HCT116 (cell line): ENCODE data around the gene DLX3. TPM values are rescaled to one million over a fixed set of nuclear protein-coding genes. Genes with fewer than 3 reads are reported as not detected.

ENCODE experiments used
- ATAC-seq: fragments of 200-7000 bp; cut with Tn5 transposase; 2 replicates; pipeline ENCODE4 v1.9.1; 2020; ENCODE audit warnings: mild to moderate bottlenecking, moderate library complexity
- BruUV-seq: library from RNA; stranded (reverse); fragments of 400-500 nt; replicated peaks from 2 replicates; lab custom pipeline; 2021; lab: Mats Ljungman, UMichigan
- CTCF ChIA-PET: fragments of 300-600 bp; sonication (Branson Sonifier 250); formaldehyde crosslinking; loops from one replicate; lab custom pipeline; 2021; ENCODE audit warnings: antibody characterized with exemption; lab: Charles Lee
- POLR2A ChIA-PET: fragments of 300-600, 350-600 bp; sonication (Branson Sonifier 250); formaldehyde crosslinking; loops from one replicate; lab custom pipeline; 2021; ENCODE audit warnings: antibody characterized with exemption; lab: Charles Lee
- RAD21 ChIA-PET, 2 experiments: fragments of 300-600 bp; sonication (Branson Sonifier 250); formaldehyde crosslinking; loops; one replicate each; lab custom pipeline; 2023; ENCODE audit warnings: low total read pairs in 2 of 2; ENCODE audit not compliant: uncharacterized antibody in 2 of 2, unreplicated experiment in 2 of 2, low non-redundant PET in 1 of 2; lab: Charles Lee
- DNase-seq: peaks from one replicate; pipeline ENCODE4 v3.0.0-alpha.2; 2010; ENCODE audit warnings: low read depth, low spot score
- H2AFZ ChIP-seq: fragments of 200-600 bp; shearing (Covaris generic), sonication (generic); 2 replicates; pipeline ENCODE4 v1.6.1; 2017; ENCODE audit warnings: low read depth, mixed run types, mixed read lengths, antibody characterized with exemption, low read length; ENCODE audit not compliant: poor library complexity, severe bottlenecking
- H3K27ac ChIP-seq: 2 replicates; pipeline ENCODE4 v1.5.1; 2012; ENCODE audit warnings: low read depth, low read length
- H3K27me3 ChIP-seq: fragments of 200-600 bp; sonication (generic); 2 replicates; pipeline ENCODE4 v1.6.1; 2016; ENCODE audit warnings: mixed run types, low read length, mixed read lengths; ENCODE audit not compliant: insufficient read depth
- H3K36me3 ChIP-seq, 2 experiments: fragments of 200-500 bp in 1 of 2; fragments of 200-600 bp in 1 of 2; sonication (Bioruptor generic) in 1 of 2; sonication (generic) in 1 of 2; 2 replicates each; pipeline versions ENCODE4 v1.5.1 to v1.6.1; 2014 to 2016; ENCODE audit warnings: low read length in 2 of 2, inconsistent platforms in 1 of 2, mixed read lengths in 1 of 2, mixed run types in 1 of 2; ENCODE audit not compliant: insufficient read depth in 2 of 2, control insufficient read depth in 1 of 2
- H3K4me1 ChIP-seq, 2 experiments: fragments of 200-600 bp in 1 of 2; sonication (generic) in 1 of 2; 2 replicates each; pipeline versions ENCODE4 v1.5.1 to v1.6.1; 2012 to 2017; ENCODE audit warnings: low read length in 2 of 2, inconsistent platforms in 1 of 2, mild to moderate bottlenecking in 1 of 2, mixed read lengths in 1 of 2, mixed run types in 1 of 2, moderate library complexity in 1 of 2; ENCODE audit not compliant: insufficient read depth in 2 of 2, control insufficient read depth in 1 of 2
- H3K4me2 ChIP-seq: fragments of 200-600 bp; sonication (generic); 2 replicates; pipeline ENCODE4 v1.6.1; 2017; ENCODE audit warnings: mixed run types, low read length, mixed read lengths
- H3K4me3 ChIP-seq, 2 experiments: fragments of 200-600 bp in 1 of 2; sonication (generic) in 1 of 2; replicated peaks in 1 of 2; 2 replicates each; pipeline ENCODE4 v1.5.1; 2011 to 2016; ENCODE audit warnings: low read length in 2 of 2, control low read depth in 1 of 2, low read depth in 1 of 2, mild to moderate bottlenecking in 1 of 2, mixed read lengths in 1 of 2, mixed run types in 1 of 2
- H3K79me2 ChIP-seq: fragments of 200-600 bp; sonication (generic); 2 replicates; pipeline ENCODE4 v1.6.1; 2017; ENCODE audit warnings: mild to moderate bottlenecking, mixed run types, low read length, moderate library complexity, mixed read lengths; ENCODE audit not compliant: insufficient read depth
- H3K9ac ChIP-seq: fragments of 200-600 bp; sonication (generic); 2 replicates; pipeline ENCODE4 v1.6.1; 2016; ENCODE audit warnings: low read length, mixed read lengths
- H3K9me2 ChIP-seq: fragments of 200-600 bp; sonication (generic), shearing (Covaris generic); 2 replicates; pipeline ENCODE4 v1.6.1; 2017; ENCODE audit warnings: mixed run types, mild to moderate bottlenecking, moderate library complexity; ENCODE audit not compliant: insufficient read depth
- H3K9me3 ChIP-seq, 2 experiments: fragments of 200-500 bp in 1 of 2; fragments of 200-600 bp in 1 of 2; sonication (Bioruptor generic) in 1 of 2; sonication (generic) in 1 of 2; 2 replicates each; pipeline ENCODE4 v1.6.1; 2014 to 2017; ENCODE audit warnings: low read length in 2 of 2, mixed read lengths in 2 of 2, inconsistent platforms in 1 of 2, low read depth in 1 of 2, mild to moderate bottlenecking in 1 of 2, mixed run types in 1 of 2, moderate library complexity in 1 of 2; ENCODE audit not compliant: control insufficient read depth in 1 of 2, insufficient read depth in 1 of 2
- H4K20me1 ChIP-seq: fragments of 200-600 bp; sonication (generic), shearing (Covaris generic); 2 replicates; pipeline ENCODE4 v1.6.1; 2017; ENCODE audit warnings: mixed run types, mild to moderate bottlenecking, moderate library complexity; ENCODE audit not compliant: insufficient read depth
- CBX3 ChIP-seq: IDR thresholded peaks from 2 replicates; pipeline ENCODE4 v1.6.1; 2012; ENCODE audit warnings: low read depth
- EGR1 ChIP-seq: IDR thresholded peaks from 2 replicates; pipeline ENCODE4 v1.6.1; 2012; ENCODE audit warnings: low read depth
- ELF1 ChIP-seq: IDR thresholded peaks from 2 replicates; pipeline ENCODE4 v1.6.1; 2012; ENCODE audit warnings: low read depth, borderline replicate concordance
- EZH2 ChIP-seq: fragments of 200-600 bp; sonication (generic); IDR thresholded peaks from 2 replicates; pipeline ENCODE4 v1.6.1; 2017; ENCODE audit warnings: antibody characterized with exemption, mixed run types
- EZH2phosphoT487 ChIP-seq: fragments of 200-600 bp; IDR thresholded peaks from 2 replicates; pipeline ENCODE4 v1.6.1; 2018; ENCODE audit warnings: antibody characterized with exemption, borderline replicate concordance
- POLR2AphosphoS5 ChIP-seq: IDR thresholded peaks from 2 replicates; pipeline ENCODE4 v1.6.1; 2011; ENCODE audit warnings: mild to moderate bottlenecking, low read depth, low read length, moderate library complexity
- REST ChIP-seq: IDR thresholded peaks from 2 replicates; pipeline ENCODE4 v1.6.1; 2012; ENCODE audit warnings: low read depth
- SRF ChIP-seq: IDR thresholded peaks from 2 replicates; pipeline ENCODE4 v1.6.1; 2012; ENCODE audit warnings: low read depth
- ZNF274 ChIP-seq: fragments of 200-500 bp; sonication (Bioruptor generic); IDR thresholded peaks from 2 replicates; pipeline ENCODE4 v1.6.1; 2014; ENCODE audit warnings: mild to moderate bottlenecking, low read depth, low read length, inconsistent platforms
- intact Hi-C: fragments of 100-400 bp; cut with micrococcal nuclease; formaldehyde crosslinking; loops from 2 replicates; pipeline ENCODE4 v1.10.0; 2022
- total RNA-seq: library from RNA; stranded (reverse); gene quantifications from one replicate; pipeline ENCODE4 v1.2.1, GENCODE V29; 2021; ENCODE audit not compliant: unreplicated experiment

The DLX3 gene
- total RNA-seq, 1 experiment from 2014 or later: not detected

- Histone ChIP-seq H2AFZ (no peak overlapping the region), H4K20me1 (no peaks in the 10 kb centered on the region), H3K9me3 (peaks cover 0 to 16% of the 10 kb centered on the region in 2 experiments; a peak in 2 of 4 replicates), H3K4me1 (peaks cover 26 to 37% of the 10 kb centered on the region in 2 experiments), H3K9ac (no peak overlapping the region), H3K27me3 (no peaks in the 10 kb centered on the region), H3K4me3 (no peak overlapping the region), H3K4me2 (no peak overlapping the region), H3K36me3 (no peaks in the 10 kb centered on the region), H3K27ac (no peak overlapping the region), H3K79me2 (no peaks in the 10 kb centered on the region), H3K9me2 (no peaks in the 10 kb centered on the region)
- ChIA-PET CTCF (interaction anchor here (1.0 kb wide), 1 partner anchor 69 kb away, joined by 3 read pairs; no protein-coding TSS in a partner anchor), POLR2A (interaction anchor here (6.2 kb wide), 1 partner anchor 37 kb away, joined by 65 read pairs; no protein-coding TSS in a partner anchor), RAD21 (no interaction called here)
- no TSS peak for BruUV-seq
- ATAC-seq (no peak), DNase-seq (no peak)
- intact Hi-C loops: no loop called here
- TF ChIP-seq REST (no peak), CBX3 (peak; percentile 21; the same call in 1 of the 2 replicates)
Observed at GRCh38 chr17:50024808-50025207, 29.8 kb upstream of the DLX3 start.

GRCh38 chr17:50023520-50023919, 28.5 kb upstream of the DLX3 start:
- CTCF ChIA-PET: no interaction called here
- Histone ChIP-seq H4K20me1 (no peaks in the 10 kb centered on the region), H3K4me3 (no peak overlapping the region), H3K27ac (no peak overlapping the region), H3K27me3 (no peaks in the 10 kb centered on the region), H3K9me2 (no peaks in the 10 kb centered on the region), H3K9ac (no peak overlapping the region), H3K79me2 (no peaks in the 10 kb centered on the region), H2AFZ (no peak overlapping the region), H3K4me1 (peaks cover 15 to 25% of the 10 kb centered on the region in 2 experiments), H3K4me2 (no peak overlapping the region), H3K9me3 (peaks cover 0 to 16% of the 10 kb centered on the region in 2 experiments; a peak in 2 of 4 replicates), H3K36me3 (no peaks in the 10 kb centered on the region)
- POLR2A ChIA-PET: no interaction called here
- no TSS peak for BruUV-seq
- ATAC-seq: no peak
- RAD21 ChIA-PET: no interaction called here
- DNase-seq: no peak
- no peak for TF ChIP-seq EZH2phosphoT487
- TF ChIP-seq POLR2AphosphoS5: no peak
- TF ChIP-seq EGR1: no peak
- TF ChIP-seq SRF: no peak
- TF ChIP-seq ELF1: no peak
- no peak for TF ChIP-seq EZH2
- no peak for TF ChIP-seq ZNF274
- no peak for TF ChIP-seq CBX3
- intact Hi-C loops: no loop called here
